ENCODE results near the gene FASTKD1. TPM values are rescaled to one million over a fixed set of nuclear protein-coding genes. Genes with fewer than 3 reads are reported as not detected.

The FASTKD1 gene
- total and polyA plus RNA-seq, 2 donors (not counting 3 experiments of a cell fraction or from before 2014, with no cell fraction given), result 8.9 to 32.2 TPM

- no peaks in the 10 kb centered on the region for H3K9me3 ChIP-seq (replicated peaks; ENCODE audit: control insufficient read depth, insufficient read depth, low read length)
- CTCF ChIA-PET, result interaction anchor here (1.0 to 1.7 kb wide), 2 partner anchors 37 to 236 kb away, joined by 3 to 4 read pairs; no protein-coding TSS in a partner anchor
- H2AFZ ChIP-seq (ENCODE audit: low read depth, low read length), result no peak overlapping the region
- no TSS peak for BruUV-seq (replicated peaks)
- H3K4me3 ChIP-seq (replicated peaks in 1 of 3; ENCODE audit: insufficient read depth in 1 of 3, low read depth in 1 of 3, low read length in 3 of 3), result no peak overlapping the region
- no peaks in the 10 kb centered on the region for H3K79me2 ChIP-seq (ENCODE audit: control insufficient read depth, insufficient read depth, low read length)
- peaks cover 0 to 2% of the 10 kb centered on the region in 2 experiments for H3K36me3 ChIP-seq (ENCODE audit: control insufficient read depth in 2 of 2, extremely low read depth in 1 of 2, insufficient read depth in 2 of 2, low read length in 2 of 2)
- DNase-seq (ENCODE audit: low read depth, low spot score), result no peak
- FAIRE-seq, result no peak
- TF ChIP-seq FOS (IDR thresholded peaks at IDR 0.05; ENCODE audit: borderline replicate concordance, insufficient read depth, low read length) (no peak), POLR2AphosphoS5 (IDR thresholded peaks at IDR 0.05; ENCODE audit: insufficient read depth, low read depth, low read length) (no peak), POLR2A (IDR thresholded peaks at IDR 0.05; ENCODE audit: low read depth, low read length) (no peak), EZH2 (IDR thresholded peaks at IDR 0.05; ENCODE audit: borderline replicate concordance, low read depth, low read length, severe bottlenecking) (no peak), JUN (IDR thresholded peaks at IDR 0.05; ENCODE audit: borderline replicate concordance, insufficient read depth, insufficient read length, low read depth) (no peak), MAX (IDR thresholded peaks at IDR 0.05; ENCODE audit: insufficient read depth, insufficient read length) (no peak), GATA2 (IDR thresholded peaks at IDR 0.05; ENCODE audit: insufficient read depth, insufficient read length, low read depth, low read length) (no peak), CTCF (IDR thresholded peaks at IDR 0.05; ENCODE audit: extremely low read depth in 1 of 2, insufficient read depth in 1 of 2, low read depth in 1 of 2, low read length in 2 of 2) (no peak), MYC (IDR thresholded peaks at IDR 0.05; ENCODE audit: low read depth, low read length) (no peak)
- H3K4me1 ChIP-seq (ENCODE audit: control insufficient read depth, extremely low read depth, insufficient read depth, low read length), result no peaks in the 10 kb centered on the region
- POLR2A ChIA-PET, result no interaction called here
- no peak overlapping the region for H3K27ac ChIP-seq (ENCODE audit: insufficient read depth, low read depth, low read length)
- no peaks in the 10 kb centered on the region for H3K9me1 ChIP-seq (replicated peaks; ENCODE audit: control insufficient read depth, extremely low read depth, insufficient read depth, low read length)
- dilution Hi-C loops (cut with MboI; ENCODE audit: extremely low pct_ligation_motif_present, low sequenced_read_pairs) (no loop called here), intact Hi-C loops (cut with micrococcal nuclease) (no loop called here)
- no peak overlapping the region for H3K9ac ChIP-seq (replicated peaks; ENCODE audit: extremely low read depth, insufficient read depth, low read length)
- no peaks in the 10 kb centered on the region for H3K27me3 ChIP-seq (ENCODE audit: control insufficient read depth in 2 of 2, insufficient read depth in 2 of 2, low read length in 2 of 2)
- no peak overlapping the region for H3K4me2 ChIP-seq (ENCODE audit: insufficient read depth, low read length)
- no peaks in the 10 kb centered on the region for H4K20me1 ChIP-seq (replicated peaks; ENCODE audit: control insufficient read depth, extremely low read depth, insufficient read depth, low read length)
Measured at GRCh38 chr2:169490834-169491233, 82.8 kb downstream of the FASTKD1 start.
